Upper lobe of left lung (tissue), 4 donors: ENCODE data around the gene OSBPL3.

Experiments
- CTCF ChIP-seq, 6 experiments: fragments of 450-650 bp in 4 of 6; fragments of 200-600 bp in 2 of 6; sonication (generic) in 2 of 6; IDR thresholded peaks; one replicate each; pipeline ENCODE4 v1.5.1; 2016 to 2019; ENCODE audit warnings: antibody characterized with exemption in 6 of 6
- EP300 ChIP-seq, 4 donors: sonication (generic); formaldehyde crosslinking; IDR thresholded peaks; one replicate each; pipeline ENCODE4 v1.5.1; 2017; ENCODE audit warnings: antibody characterized with exemption in 4 of 4, control low read depth in 2 of 4
- POLR2A ChIP-seq, 4 donors: fragments of 450-650 bp; IDR thresholded peaks; one replicate each; pipeline ENCODE4 v1.5.1; 2016 to 2017; ENCODE audit warnings: antibody characterized with exemption in 4 of 4, mild to moderate bottlenecking in 2 of 4
- POLR2AphosphoS5 ChIP-seq, 2 donors: sonication (generic); formaldehyde crosslinking; IDR thresholded peaks; one replicate each; pipeline ENCODE4 v1.5.1; 2017; ENCODE audit warnings: antibody characterized with exemption in 2 of 2

DNA sequence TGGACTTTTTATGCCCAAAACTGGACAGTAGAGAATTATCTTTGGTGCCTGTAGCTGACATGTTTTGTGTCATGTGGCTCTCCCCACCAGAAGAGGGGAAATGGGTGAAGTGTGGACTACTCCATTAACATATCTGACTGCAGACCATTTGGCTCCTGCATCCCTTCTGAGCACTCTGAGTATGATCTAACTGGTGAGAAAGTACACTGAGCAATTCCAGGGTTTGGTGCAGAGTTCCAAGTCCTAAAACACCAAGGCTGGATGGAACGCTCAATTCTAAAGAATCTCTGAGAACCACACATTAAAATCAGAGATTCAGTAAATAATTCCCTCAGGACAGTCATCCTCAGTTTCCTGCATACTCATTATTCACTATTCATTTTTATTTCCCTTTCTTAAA, 22.8 kb upstream of the OSBPL3 start:
- TF ChIP-seq CTCF (IDR thresholded peaks at IDR 0.05), result no peak
- TF ChIP-seq POLR2AphosphoS5 (IDR thresholded peaks at IDR 0.05), result no peak
- TF ChIP-seq POLR2A (IDR thresholded peaks at IDR 0.05), result no peak
- TF ChIP-seq EP300 (IDR thresholded peaks at IDR 0.05), result no peak
